ENCODE results near the gene IGDCC3.

- no peak for TF ChIP-seq CTCF (IDR thresholded peaks at IDR 0.05)
- no peak for TF ChIP-seq POLR2A (IDR thresholded peaks at IDR 0.05)
Observed at GRCh38 chr15:65372787-65373067, 5.1 kb downstream of the IGDCC3 start.
